Brain microvascular endothelial cell (primary cell): ENCODE results near the gene SCRN1.

Source experiments
- DNase-seq: peaks from one replicate; pipeline ENCODE4 v3.0.0-alpha.2; 2020
- H3K27ac ChIP-seq: fragments of 250-450 bp; sonication (Bioruptor Pico); 2 replicates; pipeline ENCODE4 v1.5.1; 2020; ENCODE audit warnings: mild to moderate bottlenecking, moderate library complexity
- H3K27me3 ChIP-seq: fragments of 250-450 bp; sonication (Bioruptor Pico); replicated peaks from 2 replicates; pipeline ENCODE4 v1.5.1; 2020; ENCODE audit warnings: mild to moderate bottlenecking
- H3K36me3 ChIP-seq: fragments of 250-450 bp; sonication (Bioruptor Pico); replicated peaks from 2 replicates; pipeline ENCODE4 v1.5.1; 2020; ENCODE audit warnings: mild to moderate bottlenecking
- H3K4me3 ChIP-seq: 2 replicates; pipeline ENCODE4 v1.5.1; 2011; ENCODE audit warnings: low read depth, mild to moderate bottlenecking, control low read depth, low read length, moderate library complexity
- in situ Hi-C: cut with HindIII; loops from 2 replicates; pipeline ENCODE4 v1.10.0; 2017; ENCODE audit warnings: low sequenced_read_pairs, low pct_ligation_motif_present
- TF ChIP-seq, protein P1 (sequence below): IDR thresholded peaks from 2 replicates; pipeline ENCODE4 v1.5.1; 2011; ENCODE audit warnings: low read depth, mild to moderate bottlenecking, moderate library complexity, low read length, control low read depth, inconsistent platforms; ENCODE audit errors: missing control alignments

SCRN1 gene

GRCh38 chr7:29898301-29898700 is 91.3 kb downstream of the SCRN1 start:
- H3K27me3 ChIP-seq, result no peaks in the 10 kb centered on the region
- TF ChIP-seq, protein P1, sequence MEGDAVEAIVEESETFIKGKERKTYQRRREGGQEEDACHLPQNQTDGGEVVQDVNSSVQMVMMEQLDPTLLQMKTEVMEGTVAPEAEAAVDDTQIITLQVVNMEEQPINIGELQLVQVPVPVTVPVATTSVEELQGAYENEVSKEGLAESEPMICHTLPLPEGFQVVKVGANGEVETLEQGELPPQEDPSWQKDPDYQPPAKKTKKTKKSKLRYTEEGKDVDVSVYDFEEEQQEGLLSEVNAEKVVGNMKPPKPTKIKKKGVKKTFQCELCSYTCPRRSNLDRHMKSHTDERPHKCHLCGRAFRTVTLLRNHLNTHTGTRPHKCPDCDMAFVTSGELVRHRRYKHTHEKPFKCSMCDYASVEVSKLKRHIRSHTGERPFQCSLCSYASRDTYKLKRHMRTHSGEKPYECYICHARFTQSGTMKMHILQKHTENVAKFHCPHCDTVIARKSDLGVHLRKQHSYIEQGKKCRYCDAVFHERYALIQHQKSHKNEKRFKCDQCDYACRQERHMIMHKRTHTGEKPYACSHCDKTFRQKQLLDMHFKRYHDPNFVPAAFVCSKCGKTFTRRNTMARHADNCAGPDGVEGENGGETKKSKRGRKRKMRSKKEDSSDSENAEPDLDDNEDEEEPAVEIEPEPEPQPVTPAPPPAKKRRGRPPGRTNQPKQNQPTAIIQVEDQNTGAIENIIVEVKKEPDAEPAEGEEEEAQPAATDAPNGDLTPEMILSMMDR, result no peak
- no peaks in the 10 kb centered on the region for H3K36me3 ChIP-seq
- no peak overlapping the region for H3K4me3 ChIP-seq
- in situ Hi-C loops, result no loop called here
- H3K27ac ChIP-seq, result no peak overlapping the region
- DNase-seq, result no peak

- Histone ChIP-seq H3K4me3 (no peak overlapping the region), H3K27me3 (no peaks in the 10 kb centered on the region), H3K27ac (no peak overlapping the region), H3K36me3 (no peaks in the 10 kb centered on the region)
- TF ChIP-seq, protein P1, result no peak
- no peak for DNase-seq
- in situ Hi-C loops, result no loop called here
Measured at GRCh38 chr7:29896685-29897411, 92.8 kb downstream of the SCRN1 start.

DNA sequence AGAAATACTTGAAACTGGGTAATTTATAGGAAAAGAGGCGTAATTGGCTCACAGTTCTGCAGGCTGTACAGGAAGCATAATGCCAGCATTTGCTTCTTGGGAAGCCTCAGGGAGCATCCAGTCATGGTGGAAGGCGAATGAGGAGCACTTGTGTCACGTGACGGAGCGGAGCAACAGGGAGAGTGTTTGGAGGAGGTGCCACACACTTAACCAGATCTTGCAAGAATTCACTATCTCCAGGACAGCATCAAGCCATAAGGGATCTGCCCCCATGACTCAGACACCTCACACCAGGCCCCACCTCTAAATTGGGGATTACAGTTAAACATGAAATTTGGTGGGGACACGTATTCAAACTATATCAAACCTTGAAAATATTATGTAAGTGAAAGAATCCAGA is 94.0 kb downstream of the SCRN1 start:
- Histone ChIP-seq H3K4me3 (no peak overlapping the region), H3K27ac (no peak overlapping the region), H3K27me3 (no peaks in the 10 kb centered on the region), H3K36me3 (no peaks in the 10 kb centered on the region)
- TF ChIP-seq, protein P1, result no peak
- in situ Hi-C loops, result no loop called here
- no peak for DNase-seq

DNA sequence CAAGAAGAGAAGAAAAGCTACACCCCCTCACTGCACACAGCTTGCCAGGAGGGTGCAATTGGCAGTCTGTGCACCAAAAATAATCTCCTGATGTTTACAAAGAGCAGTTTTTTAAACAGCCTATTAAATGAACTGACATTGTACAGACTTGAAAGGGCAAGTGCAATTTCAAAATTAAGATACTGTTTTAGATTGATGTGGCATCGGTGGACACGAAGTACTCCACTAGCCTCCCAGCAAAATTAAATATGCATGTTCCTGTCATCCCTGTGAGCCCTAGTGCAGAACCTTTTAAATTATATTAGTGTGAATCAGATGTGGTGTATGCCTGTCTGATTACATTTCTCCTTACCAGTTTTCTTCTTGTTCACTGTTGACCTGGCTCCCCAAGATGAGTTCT is 95.3 kb downstream of the SCRN1 start:
- Histone ChIP-seq H3K27me3 (no peaks in the 10 kb centered on the region), H3K27ac (no peak overlapping the region), H3K4me3 (no peak overlapping the region), H3K36me3 (no peaks in the 10 kb centered on the region)
- in situ Hi-C loops, result no loop called here
- DNase-seq, result no peak
- TF ChIP-seq, protein P1, result no peak

- Histone ChIP-seq H3K27ac (no peak overlapping the region), H3K27me3 (no peaks in the 10 kb centered on the region), H3K36me3 (no peaks in the 10 kb centered on the region), H3K4me3 (no peak overlapping the region)
- DNase-seq, result no peak
- in situ Hi-C loops, result no loop called here
- TF ChIP-seq, protein P1, result no peak
Measured at GRCh38 chr7:29893351-29893965, 96.1 kb downstream of the SCRN1 start.
